GM21723 (cell line): ENCODE data around the gene CMTM5.

ENCODE experiments used
- ATAC-seq: cut with Tn5 transposase; IDR thresholded peaks from one replicate; pipeline ENCODE4 v1.9.1; 2021; ENCODE audit warnings: mild to moderate bottlenecking, moderate library complexity; ENCODE audit not compliant: unreplicated experiment

CMTM5 gene

GRCh38 chr14:23357261-23357660 lies 19.6 kb upstream of the CMTM5 start:
- no peak for ATAC-seq

DNA sequence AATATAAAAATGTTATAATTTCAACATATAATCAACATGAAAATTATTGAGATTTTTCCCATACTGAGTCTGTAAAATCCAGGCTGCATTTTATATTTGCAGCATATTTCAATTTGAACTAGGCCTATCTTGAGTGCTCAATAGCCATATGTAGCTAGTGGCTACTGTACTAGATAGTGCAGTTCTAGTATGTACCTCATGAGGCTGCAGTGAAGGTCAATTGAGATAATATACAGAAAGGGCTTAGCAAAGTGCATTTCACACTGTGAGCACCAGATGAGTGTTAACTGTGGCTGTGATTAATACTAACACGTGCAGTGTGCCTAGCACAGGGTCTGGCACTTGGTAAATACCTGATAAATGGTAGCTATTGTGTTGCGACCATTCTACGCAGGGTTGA lies 18.8 kb upstream of the CMTM5 start:
- ATAC-seq: no peak

- ATAC-seq: no peak
These were observed 18.2 kb upstream of the CMTM5 start for GRCh38 chr14:23358553-23359166.

DNA sequence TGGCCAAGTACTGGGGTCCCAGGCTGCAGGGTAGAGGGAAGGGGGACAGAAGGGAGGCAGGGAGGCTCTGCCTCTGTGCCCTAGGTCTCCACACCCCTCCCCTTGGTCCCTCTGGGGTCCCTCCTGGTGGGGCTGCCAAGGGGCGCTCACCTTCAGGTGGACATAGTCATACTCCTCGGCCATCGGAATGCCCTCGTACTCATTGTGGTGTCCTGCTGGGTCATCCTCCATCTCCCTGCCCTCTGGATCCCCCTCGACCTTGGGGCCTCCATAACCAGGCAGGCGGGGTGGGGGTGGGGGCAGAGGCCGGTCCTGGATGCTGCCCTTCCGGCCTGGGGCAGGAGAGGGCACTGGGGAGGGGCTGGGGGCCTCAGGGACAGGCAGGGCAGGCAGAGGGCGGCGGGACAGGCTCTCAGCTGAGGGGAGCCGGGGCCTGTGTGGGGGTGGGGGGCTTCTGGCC lies 17.6 kb upstream of the CMTM5 start:
- ATAC-seq: no peak

DNA sequence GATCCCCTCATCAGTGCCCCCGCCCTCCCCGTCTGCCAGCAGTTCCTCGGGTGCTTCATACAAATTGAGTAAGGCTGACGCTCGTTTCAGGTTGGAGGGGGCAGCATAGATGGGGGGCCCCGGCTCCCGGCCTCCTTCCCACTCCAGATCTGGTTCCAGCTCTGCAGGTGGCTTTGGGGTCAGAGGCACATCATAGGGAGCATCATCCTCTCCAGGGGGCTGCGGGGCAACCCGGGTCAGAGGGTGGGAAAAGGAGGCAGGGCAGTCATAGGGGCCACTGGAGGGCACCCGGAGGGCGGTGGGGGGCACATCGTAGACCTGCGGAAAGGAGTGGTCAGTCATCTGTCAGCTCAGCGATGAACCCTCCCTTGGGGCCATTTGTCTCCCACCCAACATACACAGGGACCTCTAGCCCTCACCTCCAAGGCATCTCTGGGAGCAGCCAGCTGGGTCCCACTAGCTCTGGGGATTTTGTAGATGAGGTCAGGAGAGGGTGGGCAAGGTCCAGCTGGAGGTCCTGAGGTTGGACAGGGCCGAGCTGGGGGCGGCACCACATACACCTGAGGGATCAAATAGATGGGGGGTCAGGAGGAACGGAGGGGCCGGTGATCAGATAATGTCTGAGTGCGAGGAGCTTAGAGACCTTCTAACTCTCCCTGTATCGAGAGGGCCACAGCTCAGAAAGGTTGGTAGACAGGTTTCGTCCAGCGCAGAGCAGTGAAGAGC lies 17.0 kb upstream of the CMTM5 start:
- no peak for ATAC-seq

DNA sequence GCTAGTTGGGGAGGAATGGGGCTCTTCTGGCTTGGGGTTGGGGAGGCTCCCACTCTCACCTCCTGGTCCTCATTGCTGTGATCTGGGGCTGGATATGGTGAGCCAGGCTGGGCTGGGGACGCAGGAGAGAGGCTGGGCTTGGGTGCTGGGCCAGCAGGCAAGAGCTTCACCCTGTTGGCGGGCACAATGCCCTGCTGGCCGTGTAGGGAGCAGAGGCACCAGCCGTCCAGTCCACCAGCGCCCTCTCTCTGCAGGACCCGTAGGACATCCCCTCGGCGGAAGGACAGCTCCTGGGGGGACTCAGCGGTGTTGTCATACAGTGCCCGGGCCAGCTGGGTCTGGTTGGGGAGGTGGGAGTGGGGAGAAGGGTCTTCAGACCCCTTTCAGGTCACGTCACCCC lies 16.4 kb upstream of the CMTM5 start:
- ATAC-seq: no peak

DNA sequence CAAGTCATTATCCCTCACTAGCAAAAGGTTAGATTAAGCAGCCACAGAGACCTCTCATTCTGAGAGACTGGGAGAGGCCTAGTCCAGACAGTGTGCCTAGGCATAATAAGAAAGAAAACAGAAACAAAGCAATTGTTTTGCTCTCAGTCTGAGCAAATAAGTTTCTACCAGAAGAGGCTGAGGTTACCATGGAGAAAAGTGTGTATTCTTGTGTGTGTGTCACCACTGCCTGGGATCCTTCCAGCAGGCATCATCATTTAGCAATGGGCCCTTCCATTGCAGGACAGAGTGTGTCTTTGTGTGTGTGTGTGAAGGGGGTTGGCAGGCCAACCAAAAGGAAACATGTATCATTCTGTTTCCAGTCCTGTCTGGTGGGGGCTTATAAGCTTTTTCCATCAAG lies 15.5 kb upstream of the CMTM5 start:
- no peak for ATAC-seq

GRCh38 chr14:23361763-23362162 lies 15.1 kb upstream of the CMTM5 start:
- ATAC-seq: no peak

DNA sequence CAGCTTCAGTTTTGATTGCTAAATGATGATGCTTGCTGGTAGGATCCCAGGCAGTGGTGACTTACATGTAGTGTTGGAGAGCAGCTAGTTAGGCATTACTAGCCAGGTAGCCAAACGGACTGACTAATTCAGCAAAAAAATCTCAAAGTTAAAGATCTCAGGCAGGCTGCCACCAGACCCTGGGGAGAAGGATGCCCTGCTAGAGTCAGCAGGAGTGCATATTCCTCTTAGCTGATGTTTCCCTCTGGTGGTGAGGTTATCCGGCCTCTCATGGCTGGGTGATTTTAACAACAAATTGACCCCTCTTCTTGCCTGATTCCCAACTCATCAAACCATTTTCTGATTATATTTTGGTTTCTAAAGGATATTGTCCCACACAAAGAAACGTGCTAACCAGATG lies 14.6 kb upstream of the CMTM5 start:
- no peak for ATAC-seq

DNA sequence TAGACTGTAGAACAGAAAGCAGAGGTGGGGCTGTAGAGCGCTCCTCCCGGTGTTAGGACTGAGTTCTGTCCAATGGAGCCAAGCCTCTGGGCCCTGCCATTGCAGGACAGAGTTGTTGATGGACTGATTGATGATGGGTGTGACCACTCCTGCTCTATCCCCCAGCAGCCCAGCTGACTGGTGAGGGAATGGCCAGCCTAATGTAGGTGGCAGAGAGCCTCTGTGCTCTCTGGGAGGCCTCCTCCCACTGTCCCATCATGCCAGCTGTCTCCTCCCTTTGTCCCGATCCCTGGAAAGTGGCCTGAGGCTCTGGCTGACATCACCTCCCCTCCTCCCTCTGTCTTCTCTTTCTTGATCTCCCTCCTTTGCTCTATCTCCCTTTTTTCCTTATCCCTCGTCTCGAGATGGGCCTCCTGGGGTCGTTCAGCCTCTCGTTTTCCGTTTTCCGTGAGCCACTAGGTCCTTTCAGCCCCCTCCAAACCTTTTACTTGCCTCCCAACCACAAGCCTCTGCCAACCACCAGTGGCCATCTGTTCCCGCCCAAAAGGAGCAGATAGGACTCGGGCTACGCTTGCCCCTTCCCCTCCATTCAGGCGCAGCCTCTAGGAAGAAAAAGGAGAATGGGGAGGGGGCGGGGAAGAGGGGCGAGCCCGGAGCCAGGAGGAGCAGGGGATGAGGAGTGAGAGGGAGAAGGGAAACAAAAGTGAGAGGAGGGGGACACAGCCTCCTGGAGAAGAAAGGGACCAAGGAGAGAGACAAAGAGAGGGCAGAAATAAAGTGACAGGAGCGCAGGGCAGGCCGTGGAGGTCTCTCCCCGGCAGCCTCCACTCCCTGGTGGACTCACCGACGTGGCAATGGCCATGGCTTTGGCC lies 12.4 kb upstream of the CMTM5 start:
- no peak for ATAC-seq

- ATAC-seq: no peak
These were observed 11.7 kb upstream of the CMTM5 start, which contains the start of gene EFS for GRCh38 chr14:23365036-23365731. Gene EFS, minus strand, starts transcription at chr14:23365172. Its CDS starts 147 bp downstream, at chr14:23365025.

GRCh38 chr14:23365732-23366425 lies 11.0 kb upstream of the CMTM5 start:
- ATAC-seq: no peak

DNA sequence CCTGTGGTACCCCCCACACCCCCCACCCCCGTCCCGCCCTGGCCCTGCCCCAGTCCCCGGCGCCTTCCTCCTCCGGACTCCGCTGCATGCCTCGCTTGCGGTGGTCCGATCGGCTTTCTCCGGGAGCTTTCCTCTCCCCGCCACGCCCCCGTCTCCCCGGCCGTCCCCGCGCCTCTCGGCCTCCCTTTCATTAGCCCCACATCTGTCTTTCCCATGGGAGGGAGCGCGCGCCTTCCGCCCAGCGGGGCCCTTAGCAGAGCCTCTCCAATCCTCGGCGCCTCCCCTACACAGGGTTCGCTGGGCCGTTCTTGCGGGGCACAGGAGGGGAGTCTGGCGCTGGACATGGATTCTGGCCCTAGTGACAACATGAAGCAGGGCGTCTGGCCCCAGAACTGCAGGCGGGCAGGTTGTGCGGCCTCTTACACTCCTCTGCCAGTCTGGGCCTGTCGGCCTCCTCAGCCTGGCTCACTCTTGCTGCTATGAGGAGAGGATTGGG lies 10.4 kb upstream of the CMTM5 start:
- ATAC-seq: no peak

GRCh38 chr14:23370221-23370620 lies 6.6 kb upstream of the CMTM5 start:
- no peak for ATAC-seq

GRCh38 chr14:23371865-23372264 lies 5.0 kb upstream of the CMTM5 start:
- ATAC-seq: no peak

DNA sequence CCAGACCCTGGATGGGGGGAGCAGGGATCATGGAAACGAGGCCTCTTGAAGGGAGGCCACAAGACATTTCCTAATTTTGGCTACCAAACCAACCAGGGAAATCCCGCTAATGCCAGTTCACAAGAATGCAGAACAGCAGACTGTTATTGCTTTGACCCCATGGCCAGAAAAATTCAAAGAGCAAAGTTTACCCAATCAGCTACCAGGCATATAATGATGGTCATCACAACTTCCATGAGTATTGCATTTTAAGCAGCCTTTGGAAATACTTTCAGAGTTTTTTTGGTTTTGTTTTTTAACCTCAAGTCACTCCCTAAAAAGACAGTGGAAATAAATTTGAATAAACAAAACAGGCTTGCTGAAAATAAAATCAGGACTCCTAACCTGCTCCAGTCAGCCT lies 4.3 kb upstream of the CMTM5 start, which contains the start of gene IL25:
Gene IL25 (plus strand): TSS at position 301 of the 400 bp plus-strand sequence.
- no peak for ATAC-seq

GRCh38 chr14:23373041-23373440 lies 3.8 kb upstream of the CMTM5 start:
- ATAC-seq: no peak

DNA sequence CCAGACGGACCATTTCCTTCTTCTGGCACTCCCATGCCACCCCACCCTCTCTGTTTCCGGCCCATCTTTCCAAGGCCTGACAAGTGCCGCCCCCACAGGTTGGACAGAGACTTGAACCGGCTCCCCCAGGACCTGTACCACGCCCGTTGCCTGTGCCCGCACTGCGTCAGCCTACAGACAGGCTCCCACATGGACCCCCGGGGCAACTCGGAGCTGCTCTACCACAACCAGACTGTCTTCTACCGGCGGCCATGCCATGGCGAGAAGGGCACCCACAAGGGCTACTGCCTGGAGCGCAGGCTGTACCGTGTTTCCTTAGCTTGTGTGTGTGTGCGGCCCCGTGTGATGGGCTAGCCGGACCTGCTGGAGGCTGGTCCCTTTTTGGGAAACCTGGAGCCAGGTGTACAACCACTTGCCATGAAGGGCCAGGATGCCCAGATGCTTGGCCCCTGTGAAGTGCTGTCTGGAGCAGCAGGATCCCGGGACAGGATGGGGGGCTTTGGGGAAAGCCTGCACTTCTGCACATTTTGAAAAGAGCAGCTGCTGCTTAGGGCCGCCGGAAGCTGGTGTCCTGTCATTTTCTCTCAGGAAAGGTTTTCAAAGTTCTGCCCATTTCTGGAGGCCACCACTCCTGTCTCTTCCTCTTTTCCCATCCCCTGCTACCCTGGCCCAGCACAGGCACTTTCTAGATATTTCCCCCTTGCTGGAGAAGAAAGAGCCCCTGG lies 1.2 kb upstream of the CMTM5 start:
- no peak for ATAC-seq

GRCh38 chr14:23377198-23377550 lies 328 bp downstream of the CMTM5 start:
- no peak for ATAC-seq
